ENCODE results near the gene KCNE5.
"Not testable (repeated sequence)": the region's sequence is repeated elsewhere in the genome, so short reads cannot be mapped to it uniquely, and the experiment has no call there.

KCNE5 gene

GRCh38 chrX:109601486-109601885, 23.5 kb downstream of the KCNE5 start:
- no peak for DNase-seq

GRCh38 chrX:109600237-109600651, 24.7 kb downstream of the KCNE5 start:
- no peak for DNase-seq

- DNase-seq: no peak
Measured at GRCh38 chrX:109596015-109596414, 29.0 kb downstream of the KCNE5 start.

GRCh38 chrX:109590176-109590575, 34.8 kb downstream of the KCNE5 start:
- DNase-seq: no peak

GRCh38 chrX:109585488-109585887, 39.5 kb downstream of the KCNE5 start:
- no peak for DNase-seq

GRCh38 chrX:109578916-109579315, 46.1 kb downstream of the KCNE5 start:
- no peak for DNase-seq

- DNase-seq: no peak
Measured at GRCh38 chrX:109577055-109577454, 47.9 kb downstream of the KCNE5 start.

- DNase-seq: not testable (repeated sequence)
Measured at GRCh38 chrX:109576083-109576482, 48.9 kb downstream of the KCNE5 start.
